T-helper 1 cell treated with Interleukin-12 subunit alpha and Interleukin-12 subunit beta and Interleukin-4 antibody, amounts not matched to agents 30 μg/mL and 1 μg/mL, for 36 hours (primary cell): ENCODE data around the gene CHST1.

Experiments
- H3K27ac Mint-ChIP-seq: one replicate; pipeline ENCODE4 v1.8.0; 2021; ENCODE audit warnings: mild to moderate bottlenecking, mixed read lengths
- H3K27me3 Mint-ChIP-seq: one replicate; pipeline ENCODE4 v1.8.0; 2021; ENCODE audit warnings: low read depth, mixed read lengths
- H3K36me3 Mint-ChIP-seq: one replicate; pipeline ENCODE4 v1.8.0; 2021; ENCODE audit warnings: low read depth, mixed read lengths
- H3K4me1 Mint-ChIP-seq: one replicate; pipeline ENCODE4 v1.8.0; 2021; ENCODE audit warnings: low read depth, mixed read lengths
- H3K4me3 Mint-ChIP-seq: one replicate; pipeline ENCODE4 v1.8.0; 2021; ENCODE audit warnings: mild to moderate bottlenecking, moderate library complexity, mixed read lengths
- H3K9me3 Mint-ChIP-seq: one replicate; pipeline ENCODE4 v1.8.0; 2021; ENCODE audit warnings: mixed read lengths

Gene CHST1

GRCh38 chr11:45647786-45648185, 17.6 kb downstream of the CHST1 start:
- no peak overlapping the region for H3K4me3 Mint-ChIP-seq
- no peaks in the 10 kb centered on the region for H3K9me3 Mint-ChIP-seq
- H3K27me3 Mint-ChIP-seq = peaks cover 8% of the 10 kb centered on the region
- peaks cover 4% of the 10 kb centered on the region for H3K4me1 Mint-ChIP-seq
- H3K36me3 Mint-ChIP-seq = no peaks in the 10 kb centered on the region
- no peak overlapping the region for H3K27ac Mint-ChIP-seq

GRCh38 chr11:45647329-45647728, 18.1 kb downstream of the CHST1 start:
- Mint-ChIP-seq H3K9me3 (no peaks in the 10 kb centered on the region), H3K27me3 (peaks cover 8% of the 10 kb centered on the region), H3K4me1 (peaks cover 4% of the 10 kb centered on the region), H3K4me3 (no peak overlapping the region), H3K36me3 (no peaks in the 10 kb centered on the region), H3K27ac (no peak overlapping the region)

- H3K4me1 Mint-ChIP-seq = peaks cover 4% of the 10 kb centered on the region
- no peak overlapping the region for H3K27ac Mint-ChIP-seq
- H3K9me3 Mint-ChIP-seq = no peaks in the 10 kb centered on the region
- H3K27me3 Mint-ChIP-seq = peaks cover 8% of the 10 kb centered on the region
- H3K36me3 Mint-ChIP-seq = no peaks in the 10 kb centered on the region
- no peak overlapping the region for H3K4me3 Mint-ChIP-seq
These were observed 19.0 kb downstream of the CHST1 start for GRCh38 chr11:45646275-45646927.

GRCh38 chr11:45644981-45645889, 20.2 kb downstream of the CHST1 start:
- Mint-ChIP-seq H3K9me3 (no peaks in the 10 kb centered on the region), H3K27ac (no peak overlapping the region), H3K4me1 (peaks cover 4% of the 10 kb centered on the region), H3K36me3 (no peaks in the 10 kb centered on the region), H3K27me3 (peaks cover 8% of the 10 kb centered on the region), H3K4me3 (no peak overlapping the region)

- Mint-ChIP-seq H3K4me1 (peaks cover 3% of the 10 kb centered on the region), H3K9me3 (peaks cover 2% of the 10 kb centered on the region), H3K27ac (no peak overlapping the region), H3K4me3 (no peak overlapping the region), H3K27me3 (peaks cover 13% of the 10 kb centered on the region), H3K36me3 (no peaks in the 10 kb centered on the region)
These were observed 21.7 kb downstream of the CHST1 start for GRCh38 chr11:45643598-45644260.

GRCh38 chr11:45641961-45642360, 23.5 kb downstream of the CHST1 start:
- Mint-ChIP-seq H3K4me1 (peaks cover 2% of the 10 kb centered on the region), H3K9me3 (peaks cover 4% of the 10 kb centered on the region), H3K27me3 (peaks cover 18% of the 10 kb centered on the region), H3K36me3 (no peaks in the 10 kb centered on the region), H3K4me3 (no peak overlapping the region), H3K27ac (no peak overlapping the region)

DNA sequence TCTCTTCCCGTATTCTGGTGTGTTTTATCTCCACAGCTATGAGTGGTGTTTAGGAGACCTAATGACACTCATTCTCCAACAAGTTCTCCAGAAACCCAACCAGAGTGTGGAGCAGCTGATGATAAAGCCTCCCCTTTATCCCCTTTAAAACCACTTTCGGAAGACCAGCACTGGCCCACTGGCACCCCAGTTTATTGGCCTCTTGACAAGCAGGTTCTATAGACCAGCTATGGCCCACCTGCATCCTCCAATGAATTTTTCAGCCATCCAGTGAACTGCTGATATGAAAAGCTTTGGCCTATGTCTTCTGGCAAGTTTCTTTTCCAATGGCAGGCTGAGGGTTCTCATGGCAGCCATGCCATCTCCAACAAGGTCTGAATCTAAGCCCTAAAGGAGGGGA, 27.4 kb downstream of the CHST1 start:
- Mint-ChIP-seq H3K4me1 (no peaks in the 10 kb centered on the region), H3K9me3 (peaks cover 4% of the 10 kb centered on the region), H3K4me3 (no peak overlapping the region), H3K27me3 (peaks cover 18% of the 10 kb centered on the region), H3K27ac (no peak overlapping the region), H3K36me3 (no peaks in the 10 kb centered on the region)

- Mint-ChIP-seq H3K27me3 (peaks cover 16% of the 10 kb centered on the region), H3K36me3 (no peaks in the 10 kb centered on the region), H3K27ac (no peak overlapping the region)
These were observed 29.5 kb downstream of the CHST1 start for GRCh38 chr11:45635907-45636306.

DNA sequence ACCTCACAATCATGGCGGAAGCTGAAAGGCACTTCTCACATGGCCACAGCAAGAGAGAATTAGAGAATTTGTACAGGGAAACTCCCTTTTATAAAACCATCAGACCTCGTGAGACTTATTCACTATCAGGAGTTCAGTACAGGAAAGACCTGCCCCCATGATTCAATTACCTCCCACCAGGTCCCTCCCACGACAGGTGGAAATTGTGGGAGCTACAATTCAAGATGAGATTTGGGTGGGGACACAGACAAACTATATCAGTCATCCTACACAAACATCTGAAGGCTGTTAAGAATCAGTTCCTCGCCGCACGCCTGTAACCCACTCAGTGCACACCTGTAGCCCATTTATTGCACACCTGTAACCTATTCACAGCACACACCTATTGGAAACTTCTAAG, 39.8 kb downstream of the CHST1 start:
- H3K9me3 Mint-ChIP-seq = peaks cover 4% of the 10 kb centered on the region

More at GRCh38 chr11:45635907-45636306, 29.5 kb downstream of the CHST1 start:
- Mint-ChIP-seq H3K4me3 (no peak overlapping the region), H3K9me3 (peaks cover 4% of the 10 kb centered on the region), H3K4me1 (no peaks in the 10 kb centered on the region)

DNA sequence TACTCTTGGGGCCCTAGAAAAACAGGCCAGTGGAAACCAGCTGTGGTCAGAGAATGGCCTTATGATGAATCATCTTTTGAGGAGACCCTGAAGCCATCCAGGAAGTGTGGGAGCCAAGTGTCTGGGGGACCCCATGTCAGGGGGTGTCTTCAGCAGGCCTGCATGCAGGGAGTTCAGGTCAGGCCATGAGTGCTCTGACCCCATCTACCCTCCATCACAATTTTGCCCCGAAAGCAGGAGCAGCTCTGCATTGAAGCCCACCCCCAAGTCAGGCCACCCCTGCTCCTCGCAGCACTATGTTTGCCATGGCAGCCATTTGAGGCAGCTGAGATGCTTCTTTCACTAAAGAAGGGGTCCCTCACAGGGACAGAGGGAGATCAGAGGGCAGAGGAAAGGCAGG, 41.3 kb downstream of the CHST1 start:
- Mint-ChIP-seq H3K27me3 (no peaks in the 10 kb centered on the region), H3K27ac (no peak overlapping the region)

More for the DNA sequence above, 39.8 kb downstream of the CHST1 start:
- H3K36me3 Mint-ChIP-seq = no peaks in the 10 kb centered on the region
- no peak overlapping the region for H3K4me3 Mint-ChIP-seq
- no peak overlapping the region for H3K27ac Mint-ChIP-seq
- H3K27me3 Mint-ChIP-seq = peaks cover 5% of the 10 kb centered on the region
- H3K4me1 Mint-ChIP-seq = no peaks in the 10 kb centered on the region

GRCh38 chr11:45622861-45623260, 42.6 kb downstream of the CHST1 start:
- H3K4me1 Mint-ChIP-seq = no peaks in the 10 kb centered on the region
- no peak overlapping the region for H3K27ac Mint-ChIP-seq
- no peak overlapping the region for H3K4me3 Mint-ChIP-seq
- peaks cover 11% of the 10 kb centered on the region for H3K9me3 Mint-ChIP-seq
- H3K27me3 Mint-ChIP-seq = peaks cover 2% of the 10 kb centered on the region
- H3K36me3 Mint-ChIP-seq = no peaks in the 10 kb centered on the region

More for the DNA sequence above, 41.3 kb downstream of the CHST1 start:
- H3K36me3 Mint-ChIP-seq = no peaks in the 10 kb centered on the region
- no peaks in the 10 kb centered on the region for H3K4me1 Mint-ChIP-seq
- H3K4me3 Mint-ChIP-seq = no peak overlapping the region
- H3K9me3 Mint-ChIP-seq = peaks cover 11% of the 10 kb centered on the region

DNA sequence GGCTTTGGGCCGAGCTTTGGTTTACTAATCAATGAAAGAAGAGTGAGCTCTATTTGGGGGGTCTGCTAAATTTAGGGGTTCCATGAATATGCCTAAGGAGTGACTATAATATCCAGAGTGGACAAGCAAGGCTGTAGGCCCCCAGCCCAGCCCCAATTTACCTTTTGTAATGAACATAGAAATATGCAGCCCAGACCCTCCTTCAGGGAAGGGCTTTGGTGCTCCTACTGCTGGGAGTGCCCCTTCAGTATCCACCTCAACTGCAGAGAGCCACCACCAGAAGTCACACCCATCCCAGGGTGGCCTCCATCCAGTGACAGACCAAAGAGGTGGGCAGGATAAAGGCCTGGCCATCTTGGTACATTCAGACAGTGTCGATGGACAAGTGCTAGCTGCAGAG, 43.1 kb downstream of the CHST1 start:
- Mint-ChIP-seq H3K36me3 (no peaks in the 10 kb centered on the region), H3K4me3 (no peak overlapping the region), H3K9me3 (peaks cover 11% of the 10 kb centered on the region), H3K4me1 (no peaks in the 10 kb centered on the region), H3K27ac (no peak overlapping the region), H3K27me3 (peaks cover 4% of the 10 kb centered on the region)

GRCh38 chr11:45621588-45621987, 43.8 kb downstream of the CHST1 start:
- no peak overlapping the region for H3K4me3 Mint-ChIP-seq
- H3K36me3 Mint-ChIP-seq = no peaks in the 10 kb centered on the region
- H3K27ac Mint-ChIP-seq = no peak overlapping the region
- peaks cover 11% of the 10 kb centered on the region for H3K9me3 Mint-ChIP-seq
- H3K27me3 Mint-ChIP-seq = peaks cover 4% of the 10 kb centered on the region
- H3K4me1 Mint-ChIP-seq = no peaks in the 10 kb centered on the region

DNA sequence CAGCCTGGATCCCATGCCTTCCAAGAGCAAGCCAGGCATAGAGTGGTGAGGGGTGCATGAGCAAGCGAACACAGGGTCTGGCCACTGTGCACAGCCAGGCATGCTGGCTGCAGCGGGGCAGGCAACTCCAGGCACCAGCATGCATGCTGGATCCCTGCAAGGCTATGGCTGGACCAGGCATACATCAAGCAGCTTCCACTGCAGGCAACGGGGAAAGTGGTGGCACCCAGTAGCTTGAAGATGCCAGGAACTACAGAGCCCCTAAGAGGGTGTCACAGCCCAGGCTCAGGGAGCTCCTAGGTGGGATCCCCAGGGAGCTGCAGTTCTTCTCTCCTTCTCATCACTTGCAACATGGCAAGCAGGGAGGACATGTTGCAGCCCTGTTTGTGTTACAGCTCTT, 45.2 kb downstream of the CHST1 start:
- H3K4me3 Mint-ChIP-seq = no peak overlapping the region
- H3K9me3 Mint-ChIP-seq = peaks cover 11% of the 10 kb centered on the region
- H3K4me1 Mint-ChIP-seq = no peaks in the 10 kb centered on the region
- H3K36me3 Mint-ChIP-seq = no peaks in the 10 kb centered on the region
- peaks cover 4% of the 10 kb centered on the region for H3K27me3 Mint-ChIP-seq
- H3K27ac Mint-ChIP-seq = no peak overlapping the region
